ENCODE data around the gene MCTP2.
A peak's percentile ranks its signal among the peaks of the same experiment; 100 is the strongest.

The MCTP2 gene, protein sequence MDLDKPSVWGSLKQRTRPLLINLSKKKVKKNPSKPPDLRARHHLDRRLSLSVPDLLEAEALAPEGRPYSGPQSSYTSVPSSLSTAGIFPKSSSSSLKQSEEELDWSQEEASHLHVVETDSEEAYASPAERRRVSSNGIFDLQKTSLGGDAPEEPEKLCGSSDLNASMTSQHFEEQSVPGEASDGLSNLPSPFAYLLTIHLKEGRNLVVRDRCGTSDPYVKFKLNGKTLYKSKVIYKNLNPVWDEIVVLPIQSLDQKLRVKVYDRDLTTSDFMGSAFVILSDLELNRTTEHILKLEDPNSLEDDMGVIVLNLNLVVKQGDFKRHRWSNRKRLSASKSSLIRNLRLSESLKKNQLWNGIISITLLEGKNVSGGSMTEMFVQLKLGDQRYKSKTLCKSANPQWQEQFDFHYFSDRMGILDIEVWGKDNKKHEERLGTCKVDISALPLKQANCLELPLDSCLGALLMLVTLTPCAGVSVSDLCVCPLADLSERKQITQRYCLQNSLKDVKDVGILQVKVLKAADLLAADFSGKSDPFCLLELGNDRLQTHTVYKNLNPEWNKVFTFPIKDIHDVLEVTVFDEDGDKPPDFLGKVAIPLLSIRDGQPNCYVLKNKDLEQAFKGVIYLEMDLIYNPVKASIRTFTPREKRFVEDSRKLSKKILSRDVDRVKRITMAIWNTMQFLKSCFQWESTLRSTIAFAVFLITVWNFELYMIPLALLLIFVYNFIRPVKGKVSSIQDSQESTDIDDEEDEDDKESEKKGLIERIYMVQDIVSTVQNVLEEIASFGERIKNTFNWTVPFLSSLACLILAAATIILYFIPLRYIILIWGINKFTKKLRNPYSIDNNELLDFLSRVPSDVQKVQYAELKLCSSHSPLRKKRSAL

GRCh38 chr15:94230883-94231722, at the start of gene MCTP2:
Gene MCTP2 (plus strand): TSS chr15:94231561. CDS start chr15:94298266, 66,705 bp downstream.
- TF ChIP-seq, protein P1, sequence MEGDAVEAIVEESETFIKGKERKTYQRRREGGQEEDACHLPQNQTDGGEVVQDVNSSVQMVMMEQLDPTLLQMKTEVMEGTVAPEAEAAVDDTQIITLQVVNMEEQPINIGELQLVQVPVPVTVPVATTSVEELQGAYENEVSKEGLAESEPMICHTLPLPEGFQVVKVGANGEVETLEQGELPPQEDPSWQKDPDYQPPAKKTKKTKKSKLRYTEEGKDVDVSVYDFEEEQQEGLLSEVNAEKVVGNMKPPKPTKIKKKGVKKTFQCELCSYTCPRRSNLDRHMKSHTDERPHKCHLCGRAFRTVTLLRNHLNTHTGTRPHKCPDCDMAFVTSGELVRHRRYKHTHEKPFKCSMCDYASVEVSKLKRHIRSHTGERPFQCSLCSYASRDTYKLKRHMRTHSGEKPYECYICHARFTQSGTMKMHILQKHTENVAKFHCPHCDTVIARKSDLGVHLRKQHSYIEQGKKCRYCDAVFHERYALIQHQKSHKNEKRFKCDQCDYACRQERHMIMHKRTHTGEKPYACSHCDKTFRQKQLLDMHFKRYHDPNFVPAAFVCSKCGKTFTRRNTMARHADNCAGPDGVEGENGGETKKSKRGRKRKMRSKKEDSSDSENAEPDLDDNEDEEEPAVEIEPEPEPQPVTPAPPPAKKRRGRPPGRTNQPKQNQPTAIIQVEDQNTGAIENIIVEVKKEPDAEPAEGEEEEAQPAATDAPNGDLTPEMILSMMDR (IDR thresholded peaks at IDR 0.05; ENCODE audit: insufficient read depth, low read depth, low read length, missing control alignments): no peak
- peak; percentile 40 for DNase-seq (ENCODE audit: low read depth)
- peak within 1 kb of the TSS; percentile 0 for H3K4me3 ChIP-seq (ENCODE audit: low read depth, low read length)

DNA sequence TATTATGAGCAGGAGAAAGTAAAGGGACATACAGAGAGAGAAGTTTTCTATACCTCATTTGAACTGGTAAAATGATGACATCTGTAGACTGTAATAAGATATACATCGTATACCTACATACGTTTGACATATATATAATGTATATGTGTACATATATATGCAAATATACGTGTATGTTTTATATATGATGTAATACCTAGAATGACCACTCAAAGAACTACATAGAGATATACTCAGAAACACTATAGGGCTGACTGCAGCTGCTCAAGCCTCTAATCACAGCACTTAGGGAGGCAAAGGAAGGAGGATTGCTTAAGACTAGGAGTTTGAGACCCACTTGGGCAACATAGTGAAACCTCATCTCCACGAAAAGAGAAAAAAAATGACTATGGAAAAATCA, 48.5 kb upstream of the MCTP2 start:
- H3K4me3 ChIP-seq (ENCODE audit: low read depth, low read length): no peak overlapping the region
- DNase-seq (ENCODE audit: low read depth): no peak

GRCh38 chr15:94185547-94186236, 45.7 kb upstream of the MCTP2 start:
- DNase-seq (ENCODE audit: low read depth): no peak
- no peak overlapping the region for H3K4me3 ChIP-seq (ENCODE audit: low read depth, low read length)
- TF ChIP-seq, protein P1 (IDR thresholded peaks at IDR 0.05; ENCODE audit: insufficient read depth, low read depth, low read length, missing control alignments): no peak

More for the DNA sequence above, 48.5 kb upstream of the MCTP2 start:
- TF ChIP-seq, protein P1 (IDR thresholded peaks at IDR 0.05; ENCODE audit: insufficient read depth, low read depth, low read length, missing control alignments): no peak

DNA sequence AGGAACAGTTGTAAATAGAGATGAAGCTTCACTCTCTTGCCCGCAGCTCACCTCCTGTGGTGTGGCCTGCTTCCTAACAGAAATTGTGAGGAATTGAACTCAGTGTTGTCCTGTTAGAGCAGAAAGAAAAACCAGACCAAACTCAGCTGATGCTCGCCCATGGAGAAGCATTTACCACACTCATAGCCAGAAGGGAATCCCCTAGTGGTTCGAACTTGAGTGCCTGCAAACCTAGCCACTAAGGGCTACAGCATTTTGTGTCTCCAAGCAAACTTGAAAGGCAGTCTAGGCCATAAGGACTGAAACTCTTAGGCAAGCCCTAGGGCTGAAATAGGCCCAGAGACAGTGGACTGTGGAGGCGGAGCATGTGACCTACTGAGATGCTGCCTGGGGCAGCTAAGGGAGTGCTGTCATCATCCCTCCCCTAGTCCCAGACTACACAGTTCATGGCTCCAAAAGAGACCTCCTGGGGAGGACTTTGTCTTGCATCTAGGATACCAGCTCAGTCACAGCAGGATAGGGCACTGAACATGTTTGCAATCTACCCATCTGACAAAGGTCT, 44.5 kb upstream of the MCTP2 start:
- TF ChIP-seq, protein P1 (IDR thresholded peaks at IDR 0.05; ENCODE audit: insufficient read depth, low read depth, low read length, missing control alignments): no peak
- no peak overlapping the region for H3K4me3 ChIP-seq (ENCODE audit: low read depth, low read length)
- no peak for DNase-seq (ENCODE audit: low read depth)

- TF ChIP-seq, protein P1 (IDR thresholded peaks at IDR 0.05; ENCODE audit: insufficient read depth, low read depth, low read length, missing control alignments): no peak
- no peak overlapping the region for H3K4me3 ChIP-seq (ENCODE audit: low read depth, low read length)
- no peak for DNase-seq (ENCODE audit: low read depth)
These were observed 37.5 kb upstream of the MCTP2 start for GRCh38 chr15:94193906-94194305.

All from GM12865 (cell line).